NCI-H524 treated with DMSO at 0.1 percent for 48 hours (cell line): Measurements from ENCODE around the gene PDE4DIP.
"Not testable (repeated sequence)": the region's sequence is repeated elsewhere in the genome, so short reads cannot be mapped to it uniquely, and the experiment has no call there.

Experiments used
- DNase-seq: peaks from one replicate; lab custom pipeline; 2025; lab: John Stamatoyannopoulos, UW

PDE4DIP gene

GRCh38 chr1:148975866-148976537, 131.8 kb downstream of the PDE4DIP start:
- not testable (repeated sequence) for DNase-seq

GRCh38 chr1:148977785-148978184, 133.6 kb downstream of the PDE4DIP start:
- DNase-seq = not testable (repeated sequence)

GRCh38 chr1:148989378-148989777, 145.2 kb downstream of the PDE4DIP start:
- not testable (repeated sequence) for DNase-seq

- not testable (repeated sequence) for DNase-seq
Observed at GRCh38 chr1:148990233-148990788, 146.1 kb downstream of the PDE4DIP start.

- not testable (repeated sequence) for DNase-seq
Observed at GRCh38 chr1:148991818-148992217, 147.6 kb downstream of the PDE4DIP start.

- not testable (repeated sequence) for DNase-seq
Observed at GRCh38 chr1:148992364-148992763, 148.1 kb downstream of the PDE4DIP start.

GRCh38 chr1:148996449-148997224, 152.4 kb downstream of the PDE4DIP start:
- not testable (repeated sequence) for DNase-seq

- not testable (repeated sequence) for DNase-seq
Observed at GRCh38 chr1:148997405-148997804, 153.2 kb downstream of the PDE4DIP start.

- DNase-seq = not testable (repeated sequence)
Observed at GRCh38 chr1:149002664-149003063, 158.4 kb downstream of the PDE4DIP start.

- DNase-seq = not testable (repeated sequence)
Observed at GRCh38 chr1:149008326-149008725, 164.1 kb downstream of the PDE4DIP start.

- not testable (repeated sequence) for DNase-seq
Observed at GRCh38 chr1:149008769-149009168, 164.5 kb downstream of the PDE4DIP start.

GRCh38 chr1:149009761-149010160, 165.5 kb downstream of the PDE4DIP start:
- DNase-seq = not testable (repeated sequence)

GRCh38 chr1:149012599-149012998, 168.4 kb downstream of the PDE4DIP start:
- not testable (repeated sequence) for DNase-seq

GRCh38 chr1:149013513-149013912, 169.3 kb downstream of the PDE4DIP start:
- DNase-seq = not testable (repeated sequence)

GRCh38 chr1:149015522-149015921, 171.3 kb downstream of the PDE4DIP start:
- DNase-seq = not testable (repeated sequence)

GRCh38 chr1:149016626-149017025, 172.4 kb downstream of the PDE4DIP start:
- not testable (repeated sequence) for DNase-seq

GRCh38 chr1:149018577-149018976, 174.3 kb downstream of the PDE4DIP start:
- DNase-seq = not testable (repeated sequence)

- DNase-seq = not testable (repeated sequence)
Observed at GRCh38 chr1:149024327-149024726, 180.1 kb downstream of the PDE4DIP start.

- DNase-seq = not testable (repeated sequence)
Observed at GRCh38 chr1:149033916-149034315, 189.7 kb downstream of the PDE4DIP start.

GRCh38 chr1:149043056-149043455, 198.8 kb downstream of the PDE4DIP start:
- DNase-seq = not testable (repeated sequence)

GRCh38 chr1:149064611-149065010, 220.4 kb downstream of the PDE4DIP start:
- not testable (repeated sequence) for DNase-seq

- DNase-seq = not testable (repeated sequence)
Observed at GRCh38 chr1:149075505-149076127, 231.4 kb downstream of the PDE4DIP start.
